Measurements from ENCODE around the gene ANKS1B.

Gene ANKS1B

GRCh38 chr12:99271071-99271470 lies 713.7 kb downstream of the ANKS1B start (continued):
- TF ChIP-seq ARNTL (CRISPR knock-in tag; IDR thresholded peaks at IDR 0.05; ENCODE audit: borderline replicate concordance, low read depth) (no peak), TOX (CRISPR knock-in tag; IDR thresholded peaks at IDR 0.05; ENCODE audit: borderline replicate concordance) (no peak)

GRCh38 chr12:99267038-99267437 lies 717.7 kb downstream of the ANKS1B start:
- no peak for ATAC-seq

GRCh38 chr12:99265648-99266047 lies 719.1 kb downstream of the ANKS1B start:
- no peak for ATAC-seq
- TF ChIP-seq BACH2 (CRISPR knock-in tag; IDR thresholded peaks at IDR 0.05; ENCODE audit: borderline replicate concordance), result no peak
- no peak for TF ChIP-seq SNAI2 (CRISPR knock-in tag; IDR thresholded peaks at IDR 0.05)
- no peak for TF ChIP-seq CSRNP3 (CRISPR knock-in tag; IDR thresholded peaks at IDR 0.05)
- no peak for TF ChIP-seq PPARA (CRISPR knock-in tag; IDR thresholded peaks at IDR 0.05; ENCODE audit: borderline replicate concordance)
- no peak for TF ChIP-seq GLIS3 (CRISPR knock-in tag; IDR thresholded peaks at IDR 0.05)
- no peak for TF ChIP-seq PATZ1 (CRISPR knock-in tag; IDR thresholded peaks at IDR 0.05; ENCODE audit: borderline replicate concordance)
- no peak for TF ChIP-seq ZNF70 (CRISPR knock-in tag; IDR thresholded peaks at IDR 0.05)
- TF ChIP-seq CSDC2 (CRISPR knock-in tag; IDR thresholded peaks at IDR 0.05), result no peak
- no peak for TF ChIP-seq ZFP3 (CRISPR knock-in tag; IDR thresholded peaks at IDR 0.05)
- TF ChIP-seq POU6F1 (CRISPR knock-in tag; IDR thresholded peaks at IDR 0.05; ENCODE audit: borderline replicate concordance, low read depth), result no peak
- no peak for TF ChIP-seq CREB5 (CRISPR knock-in tag; IDR thresholded peaks at IDR 0.05; ENCODE audit: low read depth)
- TF ChIP-seq ESRRG (CRISPR knock-in tag; IDR thresholded peaks at IDR 0.05), result no peak
- no peak for TF ChIP-seq RARB (CRISPR knock-in tag; IDR thresholded peaks at IDR 0.05)

More at GRCh38 chr12:99267038-99267437, 717.7 kb downstream of the ANKS1B start:
- TF ChIP-seq ISL1 (CRISPR knock-in tag; IDR thresholded peaks at IDR 0.05) (no peak), TCF4 (CRISPR knock-in tag; IDR thresholded peaks at IDR 0.05; ENCODE audit: borderline replicate concordance) (no peak), GLIS3 (CRISPR knock-in tag; IDR thresholded peaks at IDR 0.05) (no peak), ESRRG (CRISPR knock-in tag; IDR thresholded peaks at IDR 0.05) (no peak), TSHZ2 (CRISPR knock-in tag; IDR thresholded peaks at IDR 0.05) (no peak), RARB (CRISPR knock-in tag; IDR thresholded peaks at IDR 0.05) (no peak), ZFP30 (CRISPR knock-in tag; IDR thresholded peaks at IDR 0.05) (no peak), CSRNP3 (CRISPR knock-in tag; IDR thresholded peaks at IDR 0.05) (no peak), POU6F1 (CRISPR knock-in tag; IDR thresholded peaks at IDR 0.05; ENCODE audit: borderline replicate concordance, low read depth) (no peak), ZC3H10 (CRISPR knock-in tag; IDR thresholded peaks at IDR 0.05) (no peak), ZNF8 (CRISPR knock-in tag; IDR thresholded peaks at IDR 0.05) (no peak), ZNF565 (CRISPR knock-in tag; conservative IDR thresholded peaks at IDR 0.05; ENCODE audit: low read depth) (no peak)
